GM23248 (cell line): Measurements from ENCODE around the gene KAT8.

Experiments
- EZH2 ChIP-seq: fragments of 200-600 bp; sonication (generic); IDR thresholded peaks from 2 replicates; pipeline ENCODE4 v1.6.1; 2018; ENCODE audit warnings: antibody characterized with exemption, mild to moderate bottlenecking; ENCODE audit not compliant: insufficient read depth, poor library complexity, severe bottlenecking
- EZH2phosphoT487 ChIP-seq: fragments of 200-600 bp; sonication (generic); IDR thresholded peaks from 2 replicates; pipeline ENCODE4 v1.6.1; 2018; ENCODE audit warnings: antibody characterized with exemption, moderate library complexity, mild to moderate bottlenecking, low read depth; ENCODE audit not compliant: insufficient read depth

- TF ChIP-seq EZH2 (no peak), EZH2phosphoT487 (no peak)
Observed at GRCh38 chr16:31179219-31179746, 61.8 kb downstream of the KAT8 start.
